ENCODE data around the gene SEL1L2.

The SEL1L2 gene

DNA sequence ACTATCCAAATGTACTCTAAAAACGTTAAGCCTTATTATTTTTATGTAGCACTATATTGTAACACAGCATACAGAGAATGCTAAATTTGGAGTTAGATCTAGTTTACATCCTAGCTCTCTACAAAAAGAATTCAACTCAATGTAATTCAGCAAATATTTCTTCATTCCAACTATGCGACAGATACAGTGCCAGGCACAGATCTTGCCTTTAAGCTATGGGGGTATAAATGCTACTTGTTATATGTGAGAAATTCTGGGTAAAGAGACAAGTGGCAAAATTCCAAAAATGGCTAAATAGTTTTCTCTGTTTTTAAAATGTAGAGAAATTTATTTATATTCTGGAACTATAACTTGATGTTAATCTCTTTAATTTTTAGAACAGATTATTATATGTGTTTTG lies 63.2 kb downstream of the SEL1L2 start:
- no peak for DNase-seq

DNA sequence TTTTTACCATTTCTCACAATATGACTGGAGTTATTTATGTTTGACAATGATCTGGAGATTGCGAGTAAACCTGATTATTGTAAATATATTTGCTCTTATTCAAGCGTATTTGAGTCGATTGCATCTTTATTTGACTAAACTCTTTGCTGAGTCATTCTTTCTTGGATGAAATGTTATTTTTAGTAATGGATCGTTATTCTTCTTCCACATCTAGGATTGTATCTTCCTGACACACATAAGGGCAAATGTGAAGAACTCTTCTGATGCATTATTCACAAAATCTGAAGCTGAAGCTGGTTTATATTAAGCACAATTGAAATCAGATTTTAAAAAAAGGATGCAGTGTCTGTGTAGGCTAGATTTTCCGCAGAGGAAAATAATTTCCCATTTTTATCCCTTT lies 68.2 kb downstream of the SEL1L2 start:
- no peak for DNase-seq

DNA sequence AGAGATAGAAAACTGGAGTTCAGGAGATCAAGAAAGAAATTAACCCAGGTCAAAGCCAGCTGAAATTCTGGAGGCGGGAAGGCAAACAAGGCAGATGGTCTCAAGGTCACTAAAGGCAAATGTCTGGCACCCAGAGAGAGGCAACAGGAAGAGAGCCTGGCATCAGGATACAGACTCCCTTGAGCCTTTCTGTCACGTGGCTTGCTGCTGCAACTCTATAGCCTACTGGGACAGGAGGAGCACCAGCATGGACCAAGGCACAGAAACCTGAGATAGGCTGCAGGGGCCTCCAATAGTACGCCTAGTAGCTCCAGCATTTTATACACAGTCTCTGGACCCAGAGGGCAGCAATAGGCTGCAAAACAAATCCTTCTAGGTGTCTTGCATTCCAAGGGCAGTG lies 75.1 kb downstream of the SEL1L2 start:
- DNase-seq = no peak

- DNase-seq = no peak
These were observed 76.8 kb downstream of the SEL1L2 start for GRCh38 chr20:13913572-13913971.

DNA sequence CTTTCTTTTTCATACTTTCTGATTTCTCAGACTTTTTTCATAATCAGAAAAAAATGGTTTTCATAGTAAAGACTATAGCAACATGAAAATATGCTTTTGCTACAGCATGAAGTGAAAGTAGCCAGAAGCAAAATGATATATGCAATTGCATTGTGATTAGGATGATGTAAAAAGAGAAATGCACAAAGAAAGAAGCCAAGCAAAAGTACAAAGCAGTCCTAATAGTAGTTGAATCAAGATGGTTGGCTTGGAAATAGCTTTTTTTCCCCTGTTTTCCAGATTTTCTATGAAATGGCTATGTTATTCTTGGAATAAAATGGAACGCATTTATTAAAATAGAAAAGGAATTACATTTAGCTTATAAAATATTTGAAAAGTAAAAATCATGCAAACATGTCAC lies 77.3 kb downstream of the SEL1L2 start:
- no peak for DNase-seq

GRCh38 chr20:13910492-13910891 lies 79.9 kb downstream of the SEL1L2 start:
- DNase-seq = no peak

DNA sequence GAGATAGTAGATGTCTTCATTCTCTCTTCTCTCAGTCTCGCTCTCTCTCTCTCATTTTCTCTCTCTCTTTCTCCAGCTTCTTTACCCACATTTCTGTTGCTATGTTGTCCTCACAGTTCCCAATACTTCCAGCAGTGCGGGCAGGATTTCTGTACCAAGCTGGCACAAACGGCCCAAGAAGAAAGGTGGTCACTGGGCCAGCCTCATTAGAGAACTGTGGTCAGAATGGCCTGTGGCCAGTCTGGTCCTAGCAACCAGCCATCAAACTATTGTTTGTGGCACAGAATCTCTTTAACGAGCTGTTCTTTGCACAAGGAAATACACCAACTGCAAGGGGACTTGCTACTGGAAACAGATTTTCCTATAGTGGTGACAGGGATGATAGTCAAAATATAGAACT lies 81.3 kb downstream of the SEL1L2 start:
- DNase-seq = no peak

DNA sequence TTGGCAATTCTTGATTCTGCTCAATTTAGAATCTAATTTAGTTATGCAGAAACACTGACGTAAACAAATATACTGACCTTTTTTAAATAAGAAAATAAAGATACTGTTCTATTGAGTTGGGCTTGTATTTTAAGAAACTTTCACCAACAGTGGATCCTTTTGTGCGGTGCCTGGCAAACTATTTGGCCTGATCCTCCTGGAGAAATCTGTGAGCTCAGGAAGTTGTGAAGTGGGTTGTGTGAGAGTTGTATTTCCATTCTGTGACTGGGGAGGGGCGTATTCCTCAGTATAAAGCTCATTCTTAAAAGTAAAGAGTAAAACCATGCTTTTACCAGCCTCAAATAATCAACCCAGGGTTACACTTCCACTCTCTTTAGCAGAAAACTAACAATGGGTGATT lies 85.6 kb downstream of the SEL1L2 start:
- no peak for DNase-seq

GRCh38 chr20:13900496-13900895 lies 89.9 kb downstream of the SEL1L2 start:
- DNase-seq = no peak

DNA sequence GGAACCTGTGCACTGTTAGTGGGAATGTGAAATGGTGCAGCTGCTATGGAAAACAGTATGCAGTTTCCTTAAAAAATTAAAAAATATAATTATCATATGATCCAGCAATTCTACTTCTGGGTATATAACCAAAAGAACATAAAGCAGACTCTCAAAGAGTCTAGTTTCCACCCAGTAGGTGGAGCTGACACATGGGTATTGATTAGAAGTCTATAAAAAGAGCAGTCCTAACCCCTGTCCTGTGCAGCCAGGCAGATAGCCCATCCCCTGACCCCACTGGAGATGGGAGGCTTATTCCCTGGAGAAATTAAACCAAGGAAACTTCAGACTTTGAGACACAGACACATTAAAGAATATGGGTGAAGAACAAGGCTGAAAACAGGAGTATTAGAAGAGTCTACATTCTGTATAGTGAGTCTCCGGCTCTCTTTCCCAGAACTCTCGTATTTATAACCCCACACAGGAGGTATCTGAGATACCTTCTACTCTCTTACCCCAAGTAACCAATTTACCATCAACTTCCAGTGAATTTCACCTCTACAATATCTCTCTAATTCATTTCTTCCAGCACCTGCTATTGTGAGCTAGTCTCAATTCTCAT lies 92.3 kb downstream of the SEL1L2 start:
- DNase-seq = no peak

DNA sequence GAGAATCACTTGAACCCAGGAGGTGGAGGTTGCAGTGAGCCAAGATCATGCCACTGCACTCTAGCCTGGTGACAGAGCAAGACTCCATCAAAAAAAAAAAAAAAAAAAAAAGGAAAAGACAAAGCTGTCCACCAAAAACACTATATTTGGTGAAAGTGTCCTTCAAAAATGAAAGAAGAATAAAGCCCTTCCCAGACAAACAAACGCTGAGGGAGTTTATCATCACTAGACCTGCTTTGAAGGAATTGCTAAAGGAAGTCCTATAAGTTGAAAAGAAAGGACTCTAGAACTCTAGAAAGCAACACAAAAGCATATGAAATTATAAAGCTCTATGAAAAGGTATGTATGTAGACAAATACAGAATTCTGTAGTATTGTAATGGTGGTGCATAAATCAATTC lies 98.8 kb downstream of the SEL1L2 start:
- no peak for DNase-seq

DNA sequence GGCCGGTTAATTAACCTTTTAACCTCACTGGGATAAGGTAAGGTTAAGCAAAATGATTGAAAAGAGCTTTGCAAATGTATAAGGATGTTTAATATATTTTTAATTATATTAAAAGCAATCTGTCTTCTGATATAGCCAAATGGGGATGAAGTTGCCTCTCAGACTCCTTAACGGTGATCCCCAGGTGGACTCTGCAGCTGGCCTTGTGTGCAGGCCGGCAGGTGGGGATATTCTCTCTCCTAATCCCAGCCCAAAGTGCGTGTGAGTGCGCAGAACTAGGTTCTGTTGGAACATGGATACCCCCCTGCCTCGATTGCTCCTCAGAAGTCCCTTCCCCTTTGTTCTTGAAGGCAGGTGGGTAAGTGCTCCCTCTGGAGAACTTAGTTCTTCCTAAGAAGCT lies 105.6 kb downstream of the SEL1L2 start:
- no peak for DNase-seq

DNA sequence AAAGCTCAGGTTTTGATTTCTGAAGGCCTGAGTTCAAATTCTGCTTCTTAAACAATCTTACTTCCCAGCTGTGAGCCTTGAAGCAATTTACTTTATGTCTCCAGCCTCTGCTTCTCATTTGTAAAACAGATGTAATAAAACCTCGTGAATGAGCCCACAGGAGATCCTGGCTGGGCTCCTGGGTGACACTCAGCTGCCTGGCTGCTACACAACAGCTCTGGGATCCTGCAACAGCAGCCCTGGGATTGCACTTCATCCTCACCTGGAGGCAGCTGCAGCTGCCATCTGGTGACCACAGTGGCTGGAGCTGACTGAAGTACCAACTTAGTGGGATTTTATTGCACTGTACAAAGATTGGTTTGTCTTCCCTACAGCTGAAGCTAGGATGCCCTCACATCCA lies 107.0 kb downstream of the SEL1L2 start:
- no peak for DNase-seq

GRCh38 chr20:13878566-13878965 lies 111.8 kb downstream of the SEL1L2 start:
- DNase-seq = no peak

- DNase-seq = no peak
These were observed 112.6 kb downstream of the SEL1L2 start for GRCh38 chr20:13877793-13878192.

GRCh38 chr20:13875265-13875811 lies 115.1 kb downstream of the SEL1L2 start:
- no peak for DNase-seq

- DNase-seq = no peak
These were observed 115.8 kb downstream of the SEL1L2 start for GRCh38 chr20:13874394-13875157.

- DNase-seq = no peak
These were observed 116.6 kb downstream of the SEL1L2 start for GRCh38 chr20:13873831-13874230.

DNA sequence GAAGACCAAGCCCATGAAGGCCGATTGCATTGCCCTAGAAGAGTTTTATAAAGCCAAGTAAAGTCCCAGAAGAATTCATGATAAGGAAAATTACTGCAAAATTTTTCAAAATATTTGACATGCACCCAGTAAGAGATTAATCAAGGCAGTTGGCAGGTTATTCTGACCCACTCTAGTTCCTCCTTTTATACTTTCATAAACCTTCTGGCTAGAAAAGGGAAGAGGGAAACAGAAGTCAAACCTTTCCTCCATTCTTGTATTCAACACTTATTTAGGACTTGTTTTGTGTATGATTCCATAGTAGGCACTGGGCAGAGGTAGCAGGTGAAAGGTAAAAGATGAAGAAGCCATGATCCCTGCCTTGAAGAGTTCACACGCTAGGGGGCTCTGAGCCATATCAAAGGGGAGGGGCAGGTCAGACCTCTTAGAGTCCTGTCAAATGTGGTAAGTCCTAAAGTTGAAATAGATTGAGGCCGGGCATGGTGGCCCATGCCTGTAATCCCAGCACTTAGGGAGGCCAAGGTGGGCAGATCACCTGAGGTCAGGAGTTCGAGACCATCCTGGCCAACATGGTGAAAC lies 120.2 kb downstream of the SEL1L2 start:
- DNase-seq = no peak

DNA sequence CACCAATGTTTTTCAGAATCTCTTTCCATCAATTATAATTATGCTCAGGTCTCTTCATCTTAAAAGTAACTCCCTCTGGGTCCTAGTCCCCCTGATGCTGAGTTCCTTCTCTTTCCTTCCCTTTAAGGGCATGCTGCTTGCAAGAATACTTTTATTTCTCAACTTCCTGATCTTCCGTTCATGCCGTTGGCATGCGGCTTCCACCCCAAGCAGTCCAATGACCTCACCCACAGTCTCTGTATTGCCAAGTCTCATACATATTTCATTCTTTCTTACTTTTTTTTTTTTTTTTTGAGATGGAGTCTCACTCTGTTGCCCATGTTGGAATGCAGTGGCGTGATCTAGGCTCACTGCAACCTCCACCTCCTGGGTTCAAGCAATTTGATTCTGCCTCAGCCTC lies 122.1 kb downstream of the SEL1L2 start:
- no peak for DNase-seq

- DNase-seq = no peak
These were observed 124.5 kb downstream of the SEL1L2 start for GRCh38 chr20:13865791-13866351.

DNA sequence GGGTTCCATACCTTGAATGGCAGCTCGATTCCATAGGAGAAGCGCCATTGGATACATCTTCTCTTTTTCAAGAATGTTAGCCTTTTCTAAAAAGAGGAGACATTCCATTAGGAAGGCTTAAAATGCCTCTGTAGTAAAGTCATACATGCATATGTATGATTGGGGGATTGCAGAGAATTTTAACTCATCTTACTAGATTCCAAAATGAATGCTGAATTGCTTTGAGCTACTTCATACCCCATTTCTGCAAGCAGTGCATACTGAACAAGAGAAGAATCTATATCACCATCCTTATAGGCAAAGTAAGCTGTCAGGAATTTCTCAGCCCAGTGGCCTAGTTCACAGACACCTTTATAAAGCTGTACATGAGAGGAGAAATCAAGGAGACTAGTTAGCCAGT lies 125.3 kb downstream of the SEL1L2 start:
- DNase-seq = no peak

DNA sequence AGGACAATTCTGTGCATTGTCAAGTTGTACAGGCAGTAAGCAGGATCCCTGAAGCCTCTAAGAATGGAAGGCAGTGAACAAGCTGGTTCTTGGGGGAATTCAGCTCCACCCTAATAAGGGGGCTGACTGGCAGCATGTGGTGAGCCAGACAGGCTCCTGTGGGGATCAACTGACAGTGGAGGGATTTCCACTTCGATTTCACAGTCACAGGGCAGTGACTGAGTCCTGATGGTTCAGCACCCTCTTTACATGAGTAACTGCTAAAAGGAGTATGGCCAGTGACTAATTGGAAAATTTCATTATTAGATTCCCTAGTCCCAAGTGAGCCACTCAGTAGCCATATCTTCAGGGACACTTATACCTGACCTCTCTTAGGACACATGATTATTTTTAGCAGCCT lies 127.2 kb downstream of the SEL1L2 start:
- DNase-seq = no peak

GRCh38 chr20:13862245-13862644 lies 128.2 kb downstream of the SEL1L2 start:
- DNase-seq = no peak
